IgD-negative memory B cell (primary cell): ENCODE measurements around the gene SLU7. TPM values are rescaled to one million over a fixed set of nuclear protein-coding genes. Genes with fewer than 3 reads are reported as not detected.

ENCODE experiments used
- H3K27ac Mint-ChIP-seq, 3 donors: one replicate each; pipeline ENCODE4 v1.8.0; 2020 to 2022; ENCODE audit warnings: mild to moderate bottlenecking in 3 of 3, mixed read lengths in 3 of 3, moderate library complexity in 1 of 3
- H3K27me3 Mint-ChIP-seq: one replicate; pipeline ENCODE4 v1.8.0; 2021; ENCODE audit warnings: mixed read lengths
- H3K36me3 Mint-ChIP-seq: one replicate; pipeline ENCODE4 v1.8.0; 2020; ENCODE audit warnings: mild to moderate bottlenecking, mixed read lengths
- H3K4me1 Mint-ChIP-seq, 3 donors: one replicate each; pipeline ENCODE4 v1.8.0; 2020 to 2022; ENCODE audit warnings: mixed read lengths in 3 of 3, mild to moderate bottlenecking in 1 of 3
- H3K4me3 Mint-ChIP-seq, 4 donors: one replicate each; pipeline ENCODE4 v1.8.0; 2020 to 2022; ENCODE audit warnings: mild to moderate bottlenecking in 4 of 4, mixed read lengths in 4 of 4, moderate library complexity in 3 of 4
- H3K9me3 Mint-ChIP-seq, 3 donors: one replicate each; pipeline ENCODE4 v1.8.0; 2020 to 2021; ENCODE audit warnings: mixed read lengths in 3 of 3, mild to moderate bottlenecking in 1 of 3
- polyA plus RNA-seq: library from polyadenylated mRNA; unstranded; fragments of 300-500 nt; fragmentation: Illumina TruSeq; gene quantifications from one replicate; pipeline ENCODE4 v1.2.3, GENCODE V29; 2021

SLU7 gene
- polyA plus RNA-seq, 1 donor from 2014 or later: 96.2 TPM

DNA sequence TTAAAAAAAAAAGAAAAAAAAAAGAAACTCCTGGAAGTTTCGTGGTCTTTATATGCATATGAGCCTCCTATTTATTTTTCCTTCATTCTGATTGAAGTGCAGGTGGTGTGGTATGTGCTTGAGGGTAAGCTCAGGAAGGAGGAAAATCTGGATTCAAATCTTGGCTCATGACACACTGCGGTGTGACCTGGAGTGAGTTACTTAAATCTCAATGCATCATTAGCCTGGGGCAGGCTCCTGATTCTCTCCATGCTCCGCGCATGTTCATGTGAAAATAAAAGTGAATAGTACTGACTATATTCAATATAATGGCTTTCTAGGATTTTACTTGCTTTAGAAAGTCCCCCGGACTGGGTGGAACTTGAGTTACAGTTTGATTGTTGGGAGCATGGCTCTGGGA lies 38.4 kb upstream of the SLU7 start:
- H3K36me3 Mint-ChIP-seq: no peaks in the 10 kb centered on the region
- no peaks in the 10 kb centered on the region for H3K9me3 Mint-ChIP-seq
- H3K27me3 Mint-ChIP-seq: peaks cover 9% of the 10 kb centered on the region
- H3K4me1 Mint-ChIP-seq: peaks cover 4 to 12% (median 5%) of the 10 kb centered on the region in 3 donors
- H3K27ac Mint-ChIP-seq: no peak overlapping the region
- H3K4me3 Mint-ChIP-seq: no peak overlapping the region

GRCh38 chr5:160456480-160457177 lies 37.7 kb upstream of the SLU7 start:
- no peak overlapping the region for H3K27ac Mint-ChIP-seq
- H3K27me3 Mint-ChIP-seq: peaks cover 9% of the 10 kb centered on the region
- no peak overlapping the region for H3K4me3 Mint-ChIP-seq

GRCh38 chr5:160455600-160455999 lies 36.7 kb upstream of the SLU7 start:
- H3K9me3 Mint-ChIP-seq: no peaks in the 10 kb centered on the region
- H3K4me1 Mint-ChIP-seq: peaks cover 3 to 9% (median 4%) of the 10 kb centered on the region in 3 donors
- H3K36me3 Mint-ChIP-seq: no peaks in the 10 kb centered on the region
- H3K27ac Mint-ChIP-seq: no peak overlapping the region
- no peak overlapping the region for H3K4me3 Mint-ChIP-seq
- H3K27me3 Mint-ChIP-seq: peaks cover 9% of the 10 kb centered on the region

More at GRCh38 chr5:160456480-160457177, 37.7 kb upstream of the SLU7 start:
- no peaks in the 10 kb centered on the region for H3K36me3 Mint-ChIP-seq
- no peaks in the 10 kb centered on the region for H3K9me3 Mint-ChIP-seq
- peaks cover 3 to 10% (median 4%) of the 10 kb centered on the region in 3 donors for H3K4me1 Mint-ChIP-seq

GRCh38 chr5:160453751-160454150 lies 34.9 kb upstream of the SLU7 start:
- Mint-ChIP-seq H3K4me3 (no peak overlapping the region), H3K27ac (no peak overlapping the region), H3K36me3 (no peaks in the 10 kb centered on the region), H3K4me1 (peaks cover 3 to 11% (median 4%) of the 10 kb centered on the region in 3 donors), H3K27me3 (peaks cover 7% of the 10 kb centered on the region), H3K9me3 (no peaks in the 10 kb centered on the region)

DNA sequence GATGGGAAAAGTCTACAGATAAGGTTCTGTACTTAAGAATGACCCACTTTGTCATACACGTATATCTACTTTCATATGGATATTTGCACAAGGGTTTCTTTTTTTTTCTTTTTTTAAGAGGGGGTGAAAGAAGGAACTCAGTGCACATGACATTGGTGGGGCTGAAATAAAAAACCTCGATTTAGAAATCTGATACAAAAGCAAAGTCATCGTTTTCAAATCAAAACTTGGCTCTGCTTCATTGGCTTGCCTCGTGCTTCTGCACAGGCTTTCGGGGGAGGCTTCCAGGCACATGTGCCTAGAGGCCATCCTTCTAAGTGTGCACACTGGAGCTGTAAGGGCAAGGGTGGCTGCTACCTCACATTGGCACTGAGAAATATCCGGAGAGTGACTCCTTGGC lies 33.9 kb upstream of the SLU7 start:
- Mint-ChIP-seq H3K9me3 (no peaks in the 10 kb centered on the region), H3K27me3 (peaks cover 7% of the 10 kb centered on the region), H3K4me1 (peaks cover 3 to 11% (median 4%) of the 10 kb centered on the region in 3 donors), H3K4me3 (no peak overlapping the region), H3K36me3 (no peaks in the 10 kb centered on the region), H3K27ac (peak overlapping the region in 1 of 3 donors; percentile 6)

DNA sequence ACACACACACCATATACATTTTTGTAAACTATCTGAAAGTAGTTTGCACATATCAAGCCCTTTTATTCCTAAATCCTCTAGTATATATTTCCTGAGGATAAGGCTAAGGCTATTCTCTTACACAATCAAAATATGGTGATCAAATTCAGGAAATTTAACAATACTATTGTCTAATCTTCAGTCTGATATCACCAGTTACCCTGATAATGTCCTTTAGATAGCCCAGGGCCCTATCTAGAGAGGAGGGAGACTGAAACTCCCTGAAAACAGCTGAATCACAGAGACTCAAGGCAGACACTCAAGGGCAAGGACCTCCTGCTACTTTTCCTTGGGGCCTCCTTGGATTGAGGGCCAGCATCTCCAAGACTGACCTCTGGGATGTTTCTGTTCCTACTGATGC lies 33.2 kb upstream of the SLU7 start:
- no peak overlapping the region for H3K27ac Mint-ChIP-seq
- peaks cover 3 to 11% (median 4%) of the 10 kb centered on the region in 3 donors for H3K4me1 Mint-ChIP-seq
- peaks cover 7% of the 10 kb centered on the region for H3K27me3 Mint-ChIP-seq
- H3K9me3 Mint-ChIP-seq: no peaks in the 10 kb centered on the region
- H3K4me3 Mint-ChIP-seq: no peak overlapping the region
- H3K36me3 Mint-ChIP-seq: no peaks in the 10 kb centered on the region

DNA sequence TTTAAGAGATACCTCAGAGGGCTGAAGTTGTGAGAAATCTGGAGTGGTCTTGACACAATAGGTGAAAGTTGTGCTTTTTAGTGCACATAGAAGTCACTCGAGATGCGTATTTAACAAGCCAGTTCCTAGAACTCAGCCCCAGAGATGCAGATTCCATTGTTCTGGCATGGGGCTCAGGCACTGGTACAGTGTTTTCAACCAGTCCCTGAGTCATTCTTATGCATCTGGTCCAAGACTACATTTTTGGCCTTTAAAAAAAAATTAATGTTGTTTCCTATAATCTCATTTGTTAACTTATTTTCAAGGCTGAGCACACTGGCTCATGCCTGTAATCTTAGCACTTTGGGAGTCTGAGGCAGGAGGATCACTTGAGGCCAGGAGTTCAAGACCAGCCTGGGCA lies 32.4 kb upstream of the SLU7 start:
- no peaks in the 10 kb centered on the region for H3K9me3 Mint-ChIP-seq
- no peak overlapping the region for H3K27ac Mint-ChIP-seq
- H3K4me3 Mint-ChIP-seq: no peak overlapping the region
- H3K4me1 Mint-ChIP-seq: peaks cover 3 to 11% (median 4%) of the 10 kb centered on the region in 3 donors
- no peaks in the 10 kb centered on the region for H3K36me3 Mint-ChIP-seq
- peaks cover 7% of the 10 kb centered on the region for H3K27me3 Mint-ChIP-seq

GRCh38 chr5:160450164-160450932 lies 31.5 kb upstream of the SLU7 start:
- H3K27ac Mint-ChIP-seq: no peak overlapping the region
- H3K36me3 Mint-ChIP-seq: no peaks in the 10 kb centered on the region
- H3K9me3 Mint-ChIP-seq: no peaks in the 10 kb centered on the region
- peak overlapping the region in 2 of 4 donors; percentile 23 to 38 for H3K4me3 Mint-ChIP-seq
- peaks cover 4% of the 10 kb centered on the region for H3K27me3 Mint-ChIP-seq
- H3K4me1 Mint-ChIP-seq: peaks cover 2 to 10% (median 4%) of the 10 kb centered on the region in 3 donors

DNA sequence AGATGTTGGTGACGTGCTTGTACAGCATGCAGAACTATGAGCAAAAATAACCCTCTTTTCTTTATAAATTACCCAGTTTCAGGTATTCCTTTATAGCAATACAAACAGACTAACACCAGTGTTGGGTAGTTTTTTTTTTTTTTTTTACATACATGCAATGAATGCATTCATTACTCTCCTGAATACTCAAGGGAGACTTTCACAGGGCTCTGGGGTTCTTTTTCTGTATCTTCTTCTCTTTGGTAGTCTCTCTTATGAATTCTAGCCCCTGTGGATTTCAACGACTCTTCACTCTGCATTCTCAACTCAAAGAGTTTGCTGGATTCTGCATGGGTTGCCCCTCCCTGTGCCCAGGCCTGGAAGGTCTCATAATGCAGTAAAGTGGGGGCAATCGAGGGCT lies 30.6 kb upstream of the SLU7 start:
- H3K4me3 Mint-ChIP-seq: peak overlapping the region in 1 of 4 donors; percentile 31
- no peak overlapping the region for H3K27ac Mint-ChIP-seq
- no peaks in the 10 kb centered on the region for H3K36me3 Mint-ChIP-seq
- H3K4me1 Mint-ChIP-seq: peaks cover 2 to 10% (median 4%) of the 10 kb centered on the region in 3 donors
- H3K27me3 Mint-ChIP-seq: peaks cover 2% of the 10 kb centered on the region
- H3K9me3 Mint-ChIP-seq: no peaks in the 10 kb centered on the region

DNA sequence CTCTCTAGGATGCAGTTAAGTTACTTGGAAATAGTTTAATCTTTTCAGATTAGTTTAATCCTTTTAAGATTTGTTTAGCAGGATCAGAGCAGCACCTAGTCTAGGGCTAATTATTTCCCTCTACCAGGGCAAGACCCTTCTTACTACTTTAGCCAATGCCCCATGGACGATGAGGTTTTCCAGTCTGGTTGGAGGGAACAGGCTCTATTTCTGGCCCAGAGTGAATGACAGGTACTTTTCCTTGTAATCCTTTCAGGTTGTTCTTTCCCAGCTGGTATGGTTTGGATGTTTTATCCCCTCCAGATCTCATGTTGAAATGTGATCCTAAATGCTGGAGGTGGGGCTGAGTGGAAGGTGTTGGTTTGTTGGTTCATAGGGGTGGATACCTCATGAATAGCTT lies 30.0 kb upstream of the SLU7 start:
- no peaks in the 10 kb centered on the region for H3K27me3 Mint-ChIP-seq
- no peaks in the 10 kb centered on the region for H3K9me3 Mint-ChIP-seq
- no peaks in the 10 kb centered on the region for H3K36me3 Mint-ChIP-seq
- H3K4me3 Mint-ChIP-seq: no peak overlapping the region
- no peak overlapping the region for H3K27ac Mint-ChIP-seq
- peaks cover 3 to 10% (median 4%) of the 10 kb centered on the region in 3 donors for H3K4me1 Mint-ChIP-seq

GRCh38 chr5:160445751-160446150 lies 26.9 kb upstream of the SLU7 start:
- no peak overlapping the region for H3K27ac Mint-ChIP-seq
- peaks cover 0 to 4% (median 3%) of the 10 kb centered on the region in 3 donors for H3K4me1 Mint-ChIP-seq
- H3K27me3 Mint-ChIP-seq: no peaks in the 10 kb centered on the region
- no peaks in the 10 kb centered on the region for H3K9me3 Mint-ChIP-seq
- H3K36me3 Mint-ChIP-seq: no peaks in the 10 kb centered on the region
- no peak overlapping the region for H3K4me3 Mint-ChIP-seq

- no peak overlapping the region for H3K4me3 Mint-ChIP-seq
- H3K27ac Mint-ChIP-seq: no peak overlapping the region
- H3K9me3 Mint-ChIP-seq: no peaks in the 10 kb centered on the region
- H3K4me1 Mint-ChIP-seq: peaks cover 0 to 1% (median 0%) of the 10 kb centered on the region in 3 donors
- H3K27me3 Mint-ChIP-seq: no peaks in the 10 kb centered on the region
- no peaks in the 10 kb centered on the region for H3K36me3 Mint-ChIP-seq
Measured at GRCh38 chr5:160445132-160445531, 26.3 kb upstream of the SLU7 start.

DNA sequence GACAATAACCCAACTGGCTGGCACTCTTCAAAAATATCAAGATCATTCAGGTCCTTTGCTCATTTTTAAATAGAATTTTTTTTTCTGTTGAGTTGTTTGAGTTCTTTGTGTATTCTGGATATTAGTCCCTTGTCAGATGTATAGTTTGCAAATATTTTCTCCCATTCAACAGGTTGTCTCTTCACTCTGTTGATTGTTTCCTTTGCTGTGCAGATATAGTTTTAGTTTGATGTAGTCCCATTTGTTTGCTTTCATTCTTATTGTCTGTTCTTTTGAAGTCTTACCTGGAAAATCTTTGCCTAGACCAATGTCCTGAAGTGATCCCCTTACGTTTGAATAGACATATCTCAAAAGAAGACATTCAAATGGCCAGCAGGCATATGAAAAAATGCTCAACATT lies 25.5 kb upstream of the SLU7 start:
- H3K27ac Mint-ChIP-seq: no peak overlapping the region
- peaks cover 0 to 1% (median 1%) of the 10 kb centered on the region in 3 donors for H3K4me1 Mint-ChIP-seq
- no peaks in the 10 kb centered on the region for H3K36me3 Mint-ChIP-seq
- H3K4me3 Mint-ChIP-seq: no peak overlapping the region
- H3K27me3 Mint-ChIP-seq: no peaks in the 10 kb centered on the region
- no peaks in the 10 kb centered on the region for H3K9me3 Mint-ChIP-seq

- Mint-ChIP-seq H3K4me1 (peaks cover 5 to 7% (median 6%) of the 10 kb centered on the region in 3 donors), H3K36me3 (no peaks in the 10 kb centered on the region), H3K4me3 (no peak overlapping the region), H3K9me3 (no peaks in the 10 kb centered on the region), H3K27me3 (no peaks in the 10 kb centered on the region), H3K27ac (peak overlapping the region in 1 of 3 donors; percentile 38)
Measured at GRCh38 chr5:160442824-160443431, 24.0 kb upstream of the SLU7 start.

- H3K27ac Mint-ChIP-seq: no peak overlapping the region
- H3K4me1 Mint-ChIP-seq: peaks cover 5 to 7% (median 7%) of the 10 kb centered on the region in 3 donors
- no peak overlapping the region for H3K4me3 Mint-ChIP-seq
Measured at GRCh38 chr5:160441311-160441781, 22.5 kb upstream of the SLU7 start.

More at GRCh38 chr5:160441311-160441781, 22.5 kb upstream of the SLU7 start:
- H3K27me3 Mint-ChIP-seq: no peaks in the 10 kb centered on the region
- no peaks in the 10 kb centered on the region for H3K36me3 Mint-ChIP-seq
- H3K9me3 Mint-ChIP-seq: no peaks in the 10 kb centered on the region
